Fibroblast of lung (primary cell): Measurements from ENCODE around the gene GPR55. TPM values are rescaled to one million over a fixed set of nuclear protein-coding genes. Genes with fewer than 3 reads are reported as not detected.

Experiments used
- DNase-seq, 2 donors: peaks; one replicate each; pipeline versions ENCODE4 v3.0.0 to v3.0.0-alpha.2; 2010; ENCODE audit warnings: low read depth in 2 of 2
- H2AFZ ChIP-seq: 2 replicates; pipeline ENCODE4 v1.5.1; 2012; ENCODE audit warnings: low read length, control low read depth, inconsistent platforms
- H3K27ac ChIP-seq: 2 replicates; pipeline ENCODE4 v1.5.1; 2011; ENCODE audit warnings: low read length, control low read depth; ENCODE audit not compliant: insufficient read depth
- H3K27me3 ChIP-seq: 2 replicates; pipeline ENCODE4 v1.5.1; 2011; ENCODE audit warnings: mild to moderate bottlenecking, low read length; ENCODE audit not compliant: control insufficient read depth, insufficient read depth
- H3K36me3 ChIP-seq: 2 replicates; pipeline ENCODE4 v1.5.1; 2011; ENCODE audit warnings: low read length; ENCODE audit not compliant: control insufficient read depth, insufficient read depth
- H3K4me1 ChIP-seq: 2 replicates; pipeline ENCODE4 v1.5.1; 2011; ENCODE audit warnings: low read length; ENCODE audit not compliant: control insufficient read depth, insufficient read depth; ENCODE audit errors: extremely low read depth
- H3K4me2 ChIP-seq: 2 replicates; pipeline ENCODE4 v1.5.1; 2011; ENCODE audit warnings: low read length, control low read depth; ENCODE audit not compliant: insufficient read depth; ENCODE audit errors: extremely low read depth
- H3K4me3 ChIP-seq, 4 experiments: fragments of 200-600 bp in 1 of 4; sonication (generic) in 1 of 4; replicated peaks in 1 of 4; 2 replicates each; pipeline ENCODE4 v1.5.1; 2011 to 2016; ENCODE audit warnings: low read length in 4 of 4, low read depth in 3 of 4, mild to moderate bottlenecking in 3 of 4, control low read depth in 2 of 4, inconsistent platforms in 1 of 4, mixed read lengths in 1 of 4; ENCODE audit not compliant: insufficient read depth in 1 of 4; ENCODE audit errors: control extremely low read depth in 1 of 4
- H3K79me2 ChIP-seq: 2 replicates; pipeline ENCODE4 v1.5.1; 2012; ENCODE audit warnings: mild to moderate bottlenecking, low read length, inconsistent platforms; ENCODE audit not compliant: control insufficient read depth, insufficient read depth
- H3K9ac ChIP-seq: 2 replicates; pipeline ENCODE4 v1.5.1; 2011; ENCODE audit warnings: mild to moderate bottlenecking, low read length, control low read depth; ENCODE audit not compliant: insufficient read depth
- H3K9me3 ChIP-seq: 2 replicates; pipeline ENCODE4 v1.5.1; 2012; ENCODE audit warnings: low read depth, low read length; ENCODE audit not compliant: control insufficient read depth, insufficient read depth
- H4K20me1 ChIP-seq: 2 replicates; pipeline ENCODE4 v1.5.1; 2011; ENCODE audit warnings: low read length; ENCODE audit not compliant: control insufficient read depth, insufficient read depth; ENCODE audit errors: extremely low read depth
- EZH2 ChIP-seq: IDR thresholded peaks from 2 replicates; pipeline ENCODE4 v1.5.1; 2012; ENCODE audit warnings: low read length, control low read depth, mild to moderate bottlenecking; ENCODE audit errors: missing control alignments
- polyA plus RNA-seq, 2 donors: library from polyadenylated mRNA; depleted of rRNA in 1 of 2; stranded (reverse) in 1 of 2; unstranded in 1 of 2; fragments of >200 nt; gene quantifications; 2 replicates each; pipeline ENCODE4 v1.2.1, GENCODE V29; 2011 to 2012; ENCODE audit warnings: missing spikeins in 1 of 2
- total RNA-seq: library from RNA; depleted of rRNA; stranded (reverse); fragments of >200 nt; gene quantifications from 2 replicates; pipeline ENCODE4 v1.2.1, GENCODE V29; 2014
- TF ChIP-seq, protein P1 (sequence below), 2 donors: IDR thresholded peaks in 1 of 2; conservative IDR thresholded peaks in 1 of 2; 1 replicate in 1 of 2; 2 replicates in 1 of 2; pipeline ENCODE4 v1.5.1; 2011 to 2012; ENCODE audit warnings: low read length in 2 of 2, control low read depth in 1 of 2, inconsistent platforms in 1 of 2, low read depth in 1 of 2, mild to moderate bottlenecking in 1 of 2

The GPR55 gene
- total and polyA plus RNA-seq, 2 donors (not counting 1 experiment from before 2014, with no cell fraction given) = not detected

DNA sequence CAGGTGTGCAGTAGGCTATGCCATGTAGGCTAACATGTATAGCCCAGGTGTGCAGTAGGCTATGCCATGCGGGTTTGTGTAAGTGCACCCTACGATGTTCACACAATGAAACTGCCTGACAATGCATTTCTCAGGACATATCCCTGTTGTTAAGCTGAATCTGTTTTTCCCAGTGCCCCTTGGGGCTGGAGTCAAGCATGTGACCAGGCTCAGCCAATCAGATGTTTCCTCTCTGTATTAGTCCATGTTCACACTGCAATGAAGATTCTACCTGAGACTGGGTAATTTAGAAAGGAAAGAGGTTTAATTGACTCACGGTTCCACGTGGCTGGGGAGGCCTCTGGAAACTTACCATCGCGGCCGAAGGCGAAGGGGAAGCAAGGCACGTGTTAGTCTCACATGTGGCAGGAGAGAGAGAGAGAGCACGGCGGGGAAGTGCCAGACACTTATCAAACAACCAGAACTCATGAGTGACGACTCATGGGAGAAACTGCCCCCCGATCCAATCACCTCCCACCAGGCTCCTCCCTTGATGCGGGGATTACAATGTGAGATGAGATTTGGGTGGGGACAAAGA is 36.1 kb downstream of the GPR55 start:
- Histone ChIP-seq H3K9ac (no peak overlapping the region), H3K27ac (no peak overlapping the region), H3K27me3 (peaks cover 2% of the 10 kb centered on the region), H3K4me1 (no peaks in the 10 kb centered on the region), H3K36me3 (no peaks in the 10 kb centered on the region), H2AFZ (no peak overlapping the region), H4K20me1 (no peaks in the 10 kb centered on the region), H3K9me3 (no peaks in the 10 kb centered on the region), H3K4me3 (no peak overlapping the region), H3K4me2 (no peak overlapping the region), H3K79me2 (no peaks in the 10 kb centered on the region)
- no peak for DNase-seq
- TF ChIP-seq, protein P1, sequence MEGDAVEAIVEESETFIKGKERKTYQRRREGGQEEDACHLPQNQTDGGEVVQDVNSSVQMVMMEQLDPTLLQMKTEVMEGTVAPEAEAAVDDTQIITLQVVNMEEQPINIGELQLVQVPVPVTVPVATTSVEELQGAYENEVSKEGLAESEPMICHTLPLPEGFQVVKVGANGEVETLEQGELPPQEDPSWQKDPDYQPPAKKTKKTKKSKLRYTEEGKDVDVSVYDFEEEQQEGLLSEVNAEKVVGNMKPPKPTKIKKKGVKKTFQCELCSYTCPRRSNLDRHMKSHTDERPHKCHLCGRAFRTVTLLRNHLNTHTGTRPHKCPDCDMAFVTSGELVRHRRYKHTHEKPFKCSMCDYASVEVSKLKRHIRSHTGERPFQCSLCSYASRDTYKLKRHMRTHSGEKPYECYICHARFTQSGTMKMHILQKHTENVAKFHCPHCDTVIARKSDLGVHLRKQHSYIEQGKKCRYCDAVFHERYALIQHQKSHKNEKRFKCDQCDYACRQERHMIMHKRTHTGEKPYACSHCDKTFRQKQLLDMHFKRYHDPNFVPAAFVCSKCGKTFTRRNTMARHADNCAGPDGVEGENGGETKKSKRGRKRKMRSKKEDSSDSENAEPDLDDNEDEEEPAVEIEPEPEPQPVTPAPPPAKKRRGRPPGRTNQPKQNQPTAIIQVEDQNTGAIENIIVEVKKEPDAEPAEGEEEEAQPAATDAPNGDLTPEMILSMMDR (conservative IDR thresholded peaks at IDR 0.05 in 1 of 2, IDR thresholded peaks at IDR 0.05 in 1 of 2; ENCODE audit: low read depth in 1 of 2, low read length in 2 of 2) = no peak
- no peak for TF ChIP-seq EZH2

DNA sequence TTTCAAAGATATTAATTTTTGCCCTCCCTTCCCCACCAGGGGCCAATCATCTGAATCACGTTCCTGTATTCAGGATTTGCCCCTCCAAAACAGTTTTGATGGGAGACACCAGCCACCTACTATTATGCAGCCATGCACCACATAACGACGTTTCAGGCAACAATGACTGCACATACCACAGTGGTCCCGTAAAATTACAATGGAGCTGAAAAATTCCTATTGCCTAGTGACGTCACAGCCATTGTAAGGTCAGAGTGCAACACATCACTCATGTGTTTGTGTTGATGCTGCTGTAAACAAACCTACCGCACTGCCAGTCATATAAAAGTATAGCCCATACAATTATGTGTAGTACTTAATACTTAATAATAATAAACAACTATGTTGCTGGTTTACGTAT is 37.7 kb downstream of the GPR55 start:
- Histone ChIP-seq H3K36me3 (no peaks in the 10 kb centered on the region), H3K9ac (no peak overlapping the region), H3K4me2 (no peak overlapping the region), H3K27ac (no peak overlapping the region), H3K27me3 (peaks cover under 1% of the 10 kb centered on the region), H4K20me1 (no peaks in the 10 kb centered on the region), H3K4me1 (no peaks in the 10 kb centered on the region), H3K79me2 (no peaks in the 10 kb centered on the region), H2AFZ (no peak overlapping the region), H3K9me3 (no peaks in the 10 kb centered on the region), H3K4me3 (no peak overlapping the region)
- TF ChIP-seq, protein P1 (conservative IDR thresholded peaks at IDR 0.05 in 1 of 2, IDR thresholded peaks at IDR 0.05 in 1 of 2; ENCODE audit: low read depth in 1 of 2, low read length in 2 of 2) = no peak
- TF ChIP-seq EZH2 = no peak
- DNase-seq = no peak

DNA sequence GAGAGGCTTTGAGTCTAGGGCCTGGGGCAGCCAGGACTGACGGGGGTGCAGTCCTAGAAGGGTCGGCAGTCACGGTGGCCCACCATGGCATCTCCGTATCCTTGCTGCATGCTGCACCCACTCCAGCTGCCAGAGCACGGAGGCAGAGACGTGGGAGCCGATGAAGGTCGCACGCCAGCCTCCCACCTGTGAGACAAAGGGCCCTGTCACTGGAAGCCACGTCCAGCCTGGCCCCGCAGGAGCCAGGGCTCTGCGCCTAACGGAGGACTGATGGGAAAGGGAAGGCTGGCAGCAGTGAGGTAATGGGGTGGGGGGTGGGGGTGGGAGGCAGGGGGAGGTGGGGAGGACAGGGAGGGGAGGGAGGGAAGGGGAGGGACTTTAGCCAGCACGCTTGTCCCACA is 38.4 kb downstream of the GPR55 start:
- Histone ChIP-seq H3K9me3 (no peaks in the 10 kb centered on the region), H2AFZ (no peak overlapping the region), H3K4me1 (no peaks in the 10 kb centered on the region), H3K4me3 (no peak overlapping the region), H3K9ac (no peak overlapping the region), H3K4me2 (no peak overlapping the region), H3K27me3 (no peaks in the 10 kb centered on the region), H4K20me1 (no peaks in the 10 kb centered on the region), H3K27ac (no peak overlapping the region), H3K36me3 (no peaks in the 10 kb centered on the region), H3K79me2 (no peaks in the 10 kb centered on the region)
- TF ChIP-seq EZH2 = no peak
- TF ChIP-seq, protein P1 (conservative IDR thresholded peaks at IDR 0.05 in 1 of 2, IDR thresholded peaks at IDR 0.05 in 1 of 2; ENCODE audit: low read depth in 1 of 2, low read length in 2 of 2) = no peak
- DNase-seq = no peak
